Esophagus muscularis mucosa (tissue), 4 donors: ENCODE measurements around the gene PDLIM4.

Experiments used
- EP300 ChIP-seq: sonication (generic); formaldehyde crosslinking; IDR thresholded peaks from one replicate; pipeline ENCODE4 v1.6.1; 2017; ENCODE audit warnings: antibody characterized with exemption
- POLR2AphosphoS5 ChIP-seq, 2 donors: sonication (generic); formaldehyde crosslinking; IDR thresholded peaks; one replicate each; pipeline ENCODE4 v1.6.1; 2017; ENCODE audit warnings: antibody characterized with exemption in 2 of 2
- TF ChIP-seq, protein P1 (sequence below), 3 experiments: fragments of 200-600 bp in 2 of 3; fragments of 450-650 bp in 1 of 3; sonication (generic) in 2 of 3; IDR thresholded peaks; one replicate each; pipeline ENCODE4 v1.5.1; 2017 to 2019; ENCODE audit warnings: antibody characterized with exemption in 3 of 3, mild to moderate bottlenecking in 2 of 3, moderate library complexity in 1 of 3

- TF ChIP-seq, protein P1, sequence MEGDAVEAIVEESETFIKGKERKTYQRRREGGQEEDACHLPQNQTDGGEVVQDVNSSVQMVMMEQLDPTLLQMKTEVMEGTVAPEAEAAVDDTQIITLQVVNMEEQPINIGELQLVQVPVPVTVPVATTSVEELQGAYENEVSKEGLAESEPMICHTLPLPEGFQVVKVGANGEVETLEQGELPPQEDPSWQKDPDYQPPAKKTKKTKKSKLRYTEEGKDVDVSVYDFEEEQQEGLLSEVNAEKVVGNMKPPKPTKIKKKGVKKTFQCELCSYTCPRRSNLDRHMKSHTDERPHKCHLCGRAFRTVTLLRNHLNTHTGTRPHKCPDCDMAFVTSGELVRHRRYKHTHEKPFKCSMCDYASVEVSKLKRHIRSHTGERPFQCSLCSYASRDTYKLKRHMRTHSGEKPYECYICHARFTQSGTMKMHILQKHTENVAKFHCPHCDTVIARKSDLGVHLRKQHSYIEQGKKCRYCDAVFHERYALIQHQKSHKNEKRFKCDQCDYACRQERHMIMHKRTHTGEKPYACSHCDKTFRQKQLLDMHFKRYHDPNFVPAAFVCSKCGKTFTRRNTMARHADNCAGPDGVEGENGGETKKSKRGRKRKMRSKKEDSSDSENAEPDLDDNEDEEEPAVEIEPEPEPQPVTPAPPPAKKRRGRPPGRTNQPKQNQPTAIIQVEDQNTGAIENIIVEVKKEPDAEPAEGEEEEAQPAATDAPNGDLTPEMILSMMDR (IDR thresholded peaks at IDR 0.05), result no peak
- TF ChIP-seq EP300 (no peak), POLR2AphosphoS5 (IDR thresholded peaks at IDR 0.05) (no peak)
Observed at GRCh38 chr5:132230871-132231270, 26.6 kb upstream of the PDLIM4 start.
